HCT116 (cell line): ENCODE results near the gene ARHGEF1.

Source experiments
- CBX3 ChIP-seq: IDR thresholded peaks from 2 replicates; pipeline ENCODE4 v1.6.1; 2012; ENCODE audit warnings: low read depth
- EZH2 ChIP-seq: fragments of 200-600 bp; sonication (generic); IDR thresholded peaks from 2 replicates; pipeline ENCODE4 v1.6.1; 2017; ENCODE audit warnings: antibody characterized with exemption, mixed run types
- POLR2AphosphoS5 ChIP-seq: IDR thresholded peaks from 2 replicates; pipeline ENCODE4 v1.6.1; 2011; ENCODE audit warnings: mild to moderate bottlenecking, low read depth, low read length, moderate library complexity
- SP1 ChIP-seq: IDR thresholded peaks from 2 replicates; pipeline ENCODE4 v1.6.1; 2012; ENCODE audit warnings: low read depth
- TF ChIP-seq, protein P1 (sequence below), 3 experiments: fragments of 200-600 bp in 1 of 3; sonication (generic) in 1 of 3; IDR thresholded peaks in 2 of 3; conservative IDR thresholded peaks in 1 of 3; 2 replicates each; pipeline ENCODE4 v1.5.1; 2012 to 2017; ENCODE audit warnings: low read depth in 2 of 3, low read length in 2 of 3, antibody characterized with exemption in 1 of 3, borderline replicate concordance in 1 of 3, control low read depth in 1 of 3, mild to moderate bottlenecking in 1 of 3, mixed read lengths in 1 of 3, mixed run types in 1 of 3, moderate library complexity in 1 of 3; ENCODE audit not compliant: insufficient read depth in 1 of 3
- TF ChIP-seq, protein P2 (sequence below): IDR thresholded peaks from 2 replicates; pipeline ENCODE4 v1.6.1; 2011; ENCODE audit warnings: mild to moderate bottlenecking, low read length, moderate library complexity; ENCODE audit not compliant: insufficient replicate concordance; ENCODE audit errors: extremely low read depth

DNA sequence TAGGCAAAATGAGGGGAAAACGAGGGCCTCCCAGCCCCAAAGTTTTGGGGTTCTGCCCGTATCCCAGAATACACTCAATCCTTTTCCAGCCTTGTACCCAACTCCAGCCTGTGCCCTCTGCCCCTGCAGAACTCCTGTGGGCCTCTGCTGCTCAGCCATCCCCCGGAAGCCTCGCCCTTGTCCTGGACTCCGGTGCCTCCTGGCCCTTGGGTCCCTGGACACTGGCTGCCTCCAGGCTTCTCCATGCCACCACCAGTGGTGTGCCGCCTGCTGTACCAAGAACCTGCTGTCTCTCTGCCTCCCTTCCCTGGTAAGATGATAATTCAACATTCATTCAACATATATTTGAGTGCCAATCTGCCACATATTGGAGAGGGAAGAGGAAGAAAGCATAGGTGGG, 34.3 kb upstream of the ARHGEF1 start:
- TF ChIP-seq EZH2 (no peak), CBX3 (no peak), SP1 (no peak), POLR2AphosphoS5 (no peak)
- TF ChIP-seq, protein P1, sequence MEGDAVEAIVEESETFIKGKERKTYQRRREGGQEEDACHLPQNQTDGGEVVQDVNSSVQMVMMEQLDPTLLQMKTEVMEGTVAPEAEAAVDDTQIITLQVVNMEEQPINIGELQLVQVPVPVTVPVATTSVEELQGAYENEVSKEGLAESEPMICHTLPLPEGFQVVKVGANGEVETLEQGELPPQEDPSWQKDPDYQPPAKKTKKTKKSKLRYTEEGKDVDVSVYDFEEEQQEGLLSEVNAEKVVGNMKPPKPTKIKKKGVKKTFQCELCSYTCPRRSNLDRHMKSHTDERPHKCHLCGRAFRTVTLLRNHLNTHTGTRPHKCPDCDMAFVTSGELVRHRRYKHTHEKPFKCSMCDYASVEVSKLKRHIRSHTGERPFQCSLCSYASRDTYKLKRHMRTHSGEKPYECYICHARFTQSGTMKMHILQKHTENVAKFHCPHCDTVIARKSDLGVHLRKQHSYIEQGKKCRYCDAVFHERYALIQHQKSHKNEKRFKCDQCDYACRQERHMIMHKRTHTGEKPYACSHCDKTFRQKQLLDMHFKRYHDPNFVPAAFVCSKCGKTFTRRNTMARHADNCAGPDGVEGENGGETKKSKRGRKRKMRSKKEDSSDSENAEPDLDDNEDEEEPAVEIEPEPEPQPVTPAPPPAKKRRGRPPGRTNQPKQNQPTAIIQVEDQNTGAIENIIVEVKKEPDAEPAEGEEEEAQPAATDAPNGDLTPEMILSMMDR (IDR thresholded peaks at IDR 0.05 in 2 of 3, conservative IDR thresholded peaks at IDR 0.05 in 1 of 3; ENCODE audit: borderline replicate concordance in 1 of 3, insufficient read depth in 1 of 3, low read depth in 2 of 3, low read length in 2 of 3): no peak
- TF ChIP-seq, protein P2, sequence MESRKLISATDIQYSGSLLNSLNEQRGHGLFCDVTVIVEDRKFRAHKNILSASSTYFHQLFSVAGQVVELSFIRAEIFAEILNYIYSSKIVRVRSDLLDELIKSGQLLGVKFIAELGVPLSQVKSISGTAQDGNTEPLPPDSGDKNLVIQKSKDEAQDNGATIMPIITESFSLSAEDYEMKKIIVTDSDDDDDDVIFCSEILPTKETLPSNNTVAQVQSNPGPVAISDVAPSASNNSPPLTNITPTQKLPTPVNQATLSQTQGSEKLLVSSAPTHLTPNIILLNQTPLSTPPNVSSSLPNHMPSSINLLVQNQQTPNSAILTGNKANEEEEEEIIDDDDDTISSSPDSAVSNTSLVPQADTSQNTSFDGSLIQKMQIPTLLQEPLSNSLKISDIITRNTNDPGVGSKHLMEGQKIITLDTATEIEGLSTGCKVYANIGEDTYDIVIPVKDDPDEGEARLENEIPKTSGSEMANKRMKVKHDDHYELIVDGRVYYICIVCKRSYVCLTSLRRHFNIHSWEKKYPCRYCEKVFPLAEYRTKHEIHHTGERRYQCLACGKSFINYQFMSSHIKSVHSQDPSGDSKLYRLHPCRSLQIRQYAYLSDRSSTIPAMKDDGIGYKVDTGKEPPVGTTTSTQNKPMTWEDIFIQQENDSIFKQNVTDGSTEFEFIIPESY: no peak
